H1 (cell line): Measurements from ENCODE around the gene ZNF135.

Experiments used
- ATF3 ChIP-seq: IDR thresholded peaks from 2 replicates; pipeline ENCODE4 v1.6.1; 2011; ENCODE audit warnings: low read depth, mild to moderate bottlenecking, low read length; ENCODE audit not compliant: insufficient read depth
- CHD1 ChIP-seq: IDR thresholded peaks from 2 replicates; pipeline ENCODE4 v1.6.1; 2012; ENCODE audit warnings: low read depth, low read length, improper control_type of control experiment
- CHD2 ChIP-seq: IDR thresholded peaks from 2 replicates; pipeline ENCODE4 v1.6.1; 2012; ENCODE audit warnings: low read length, improper control_type of control experiment
- CTCF ChIP-seq, 3 experiments: IDR thresholded peaks; 1 replicate in 2 of 3; 2 replicates in 1 of 3; pipeline versions ENCODE4 v1.5.1 to v1.6.1; 2011; ENCODE audit warnings: low read length in 3 of 3, mild to moderate bottlenecking in 3 of 3, inconsistent platforms in 2 of 3, low read depth in 1 of 3, moderate library complexity in 1 of 3; ENCODE audit not compliant: insufficient read depth in 1 of 3; ENCODE audit errors: control extremely low read depth in 1 of 3
- GTF2F1 ChIP-seq: IDR thresholded peaks from 2 replicates; pipeline ENCODE4 v1.6.1; 2012; ENCODE audit warnings: low read depth, low read length, improper control_type of control experiment, borderline replicate concordance
- POLR2A ChIP-seq, 2 experiments: IDR thresholded peaks; 1 replicate in 1 of 2; 2 replicates in 1 of 2; pipeline ENCODE4 v1.6.1; 2011; ENCODE audit warnings: low read depth in 2 of 2, low read length in 2 of 2, mild to moderate bottlenecking in 2 of 2; ENCODE audit errors: control extremely low read depth in 1 of 2
- POLR2AphosphoS5 ChIP-seq: IDR thresholded peaks from 2 replicates; pipeline ENCODE4 v1.6.1; 2011; ENCODE audit warnings: low read depth, low read length
- RXRA ChIP-seq: IDR thresholded peaks from 2 replicates; pipeline ENCODE4 v1.6.1; 2011; ENCODE audit warnings: low read depth, mild to moderate bottlenecking, low read length, moderate library complexity; ENCODE audit not compliant: insufficient read depth
- SIN3A ChIP-seq, 2 experiments: IDR thresholded peaks in 1 of 2; conservative IDR thresholded peaks in 1 of 2; 2 replicates each; pipeline ENCODE4 v1.6.1; 2011 to 2012; ENCODE audit warnings: low read length in 2 of 2, improper control_type of control experiment in 1 of 2, low read depth in 1 of 2, mild to moderate bottlenecking in 1 of 2
- SIX5 ChIP-seq: IDR thresholded peaks from 2 replicates; pipeline ENCODE4 v1.6.1; 2011; ENCODE audit warnings: mild to moderate bottlenecking, low read depth, low read length
- TAF1 ChIP-seq: IDR thresholded peaks from 2 replicates; pipeline ENCODE4 v1.6.1; 2011; ENCODE audit warnings: mild to moderate bottlenecking, low read depth, low read length

GRCh38 chr19:58024661-58025060 lies 34.4 kb upstream of the ZNF135 start:
- TF ChIP-seq POLR2A (IDR thresholded peaks at IDR 0.05; ENCODE audit: control extremely low read depth in 1 of 2, low read depth in 2 of 2, low read length in 2 of 2) (no peak), CHD1 (no peak), ATF3 (no peak), SIN3A (conservative IDR thresholded peaks at IDR 0.05 in 1 of 2, IDR thresholded peaks at IDR 0.05 in 1 of 2; ENCODE audit: low read depth in 1 of 2, low read length in 2 of 2) (no peak), CTCF (IDR thresholded peaks at IDR 0.05; ENCODE audit: control extremely low read depth in 1 of 3, insufficient read depth in 1 of 3, low read depth in 1 of 3, low read length in 3 of 3) (no peak), POLR2AphosphoS5 (no peak), GTF2F1 (no peak), RXRA (no peak), TAF1 (no peak), SIX5 (no peak), CHD2 (no peak)
